HG02840 (cell line): ENCODE data around the gene DROSHA.

ENCODE experiments used
- ATAC-seq: cut with Tn5 transposase; IDR thresholded peaks from one replicate; pipeline ENCODE4 v1.9.1; 2021; ENCODE audit warnings: mild to moderate bottlenecking, moderate library complexity, moderate number of reproducible peaks; ENCODE audit not compliant: unreplicated experiment, low FRiP score

The DROSHA gene

DNA sequence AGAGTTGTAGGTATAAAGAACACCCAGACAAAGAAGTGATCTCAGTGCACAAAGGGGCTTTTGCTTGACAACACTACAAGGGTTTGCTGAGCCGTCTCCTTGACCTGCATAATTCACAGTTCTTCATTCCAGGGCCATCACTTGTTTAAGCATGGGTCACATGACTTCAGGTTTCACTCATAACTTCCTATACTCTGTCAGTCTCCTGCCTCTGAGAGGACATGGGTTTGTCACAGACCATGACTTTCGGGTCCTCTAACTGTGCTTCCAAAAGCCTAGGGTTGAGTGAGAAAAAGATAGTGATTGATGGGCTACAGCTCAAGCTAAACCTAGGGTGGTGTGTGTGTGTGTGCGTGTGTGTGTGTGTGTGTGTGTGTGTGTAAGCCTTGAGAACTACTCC lies 172.1 kb downstream of the DROSHA start:
- ATAC-seq = no peak

DNA sequence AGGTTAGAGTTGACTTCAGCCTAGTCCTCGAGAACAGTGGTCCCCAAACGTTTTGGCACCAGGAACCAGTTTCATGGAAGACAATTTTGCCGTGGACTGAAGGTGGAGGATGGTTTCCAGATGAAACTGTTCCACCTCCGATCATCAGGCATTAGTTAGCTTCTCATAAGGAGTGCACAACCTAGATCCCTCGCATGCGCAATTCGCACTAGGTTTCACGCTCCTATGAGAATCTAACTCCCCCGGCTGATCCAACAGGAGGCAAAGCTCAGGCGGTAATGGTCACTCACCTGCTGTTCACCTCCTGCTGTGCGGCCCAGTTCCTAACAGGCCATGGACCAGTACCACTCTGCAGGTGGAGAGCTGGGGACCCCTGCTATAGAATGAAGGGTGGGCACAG lies 174.9 kb downstream of the DROSHA start:
- ATAC-seq = no peak

DNA sequence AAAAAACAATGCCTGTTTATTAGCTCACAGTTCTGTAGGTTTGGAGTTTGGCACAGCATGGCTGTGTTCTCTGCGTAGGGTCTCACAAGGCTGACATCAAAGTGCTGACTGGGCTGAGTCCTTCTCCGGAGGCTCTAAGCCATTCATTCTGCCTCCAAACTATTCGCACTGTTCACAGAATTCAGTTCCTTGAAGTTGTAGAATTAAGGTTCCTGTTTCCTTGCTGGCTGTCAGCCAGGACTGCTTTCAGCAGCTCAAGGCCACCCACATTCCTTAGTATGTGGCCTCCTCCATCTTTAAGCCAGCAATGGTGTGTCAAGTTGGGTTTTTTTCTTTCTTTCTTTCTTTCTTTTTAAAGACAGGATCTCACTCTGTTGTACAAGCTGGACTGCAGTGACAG lies 176.6 kb downstream of the DROSHA start:
- no peak for ATAC-seq
